Activated CD8-positive, alpha-beta memory T cell treated with anti-CD3 and anti-CD28 coated beads for 24 hours (primary cell): ENCODE results near the gene KCNJ12.
"Not testable (repeated sequence)": the region's sequence is repeated elsewhere in the genome, so short reads cannot be mapped to it uniquely, and the experiment has no call there.

ENCODE experiments used
- DNase-seq: peaks from one replicate; pipeline ENCODE4 v3.0.0-alpha.2; 2020

Gene KCNJ12

DNA sequence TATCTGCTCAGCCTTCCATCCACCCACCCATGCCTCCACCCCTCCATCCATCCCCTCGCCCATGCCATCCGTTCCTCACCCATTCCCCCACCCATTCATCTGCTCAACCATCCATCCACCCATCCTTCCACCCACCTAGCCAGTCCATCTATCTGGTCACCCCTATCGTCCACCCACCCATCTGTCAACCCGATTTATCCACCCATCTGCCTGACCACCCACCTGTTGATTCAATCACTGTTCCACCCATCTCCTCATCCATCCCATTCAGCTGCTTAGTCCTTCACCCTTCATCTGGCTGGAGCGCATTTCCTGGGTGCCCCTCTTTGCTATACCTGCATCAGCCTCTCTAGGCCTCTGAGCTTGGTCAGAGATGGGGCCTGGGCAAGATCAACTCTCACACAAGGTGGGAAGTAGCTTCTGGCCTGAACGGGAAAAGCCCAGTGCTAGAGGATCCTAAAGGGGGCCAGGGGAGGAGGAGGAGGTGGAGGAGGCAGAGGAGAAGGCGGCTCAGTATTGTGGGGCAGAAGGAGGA lies 32.7 kb downstream of the KCNJ12 start:
- DNase-seq: not testable (repeated sequence)

DNA sequence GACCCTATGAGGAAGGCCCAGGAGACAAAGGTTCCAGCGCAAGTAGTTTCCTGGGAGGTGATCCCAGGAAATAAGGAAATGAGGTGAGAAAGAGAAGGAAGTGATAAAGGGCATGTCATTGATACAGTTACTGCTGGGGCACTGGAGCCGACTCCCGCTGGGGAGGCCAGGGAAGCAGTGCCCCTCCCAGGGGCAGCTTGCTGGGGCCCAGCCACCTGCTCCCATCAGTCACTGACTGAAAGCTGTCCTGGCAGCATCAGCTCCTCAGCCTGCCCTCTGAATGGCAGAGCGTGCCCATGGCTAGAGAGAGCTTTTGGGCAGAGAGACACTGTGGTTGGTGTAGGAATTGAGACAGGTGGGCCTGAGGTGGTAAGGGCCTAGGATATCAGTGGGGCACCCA lies 33.2 kb downstream of the KCNJ12 start:
- not testable (repeated sequence) for DNase-seq

DNA sequence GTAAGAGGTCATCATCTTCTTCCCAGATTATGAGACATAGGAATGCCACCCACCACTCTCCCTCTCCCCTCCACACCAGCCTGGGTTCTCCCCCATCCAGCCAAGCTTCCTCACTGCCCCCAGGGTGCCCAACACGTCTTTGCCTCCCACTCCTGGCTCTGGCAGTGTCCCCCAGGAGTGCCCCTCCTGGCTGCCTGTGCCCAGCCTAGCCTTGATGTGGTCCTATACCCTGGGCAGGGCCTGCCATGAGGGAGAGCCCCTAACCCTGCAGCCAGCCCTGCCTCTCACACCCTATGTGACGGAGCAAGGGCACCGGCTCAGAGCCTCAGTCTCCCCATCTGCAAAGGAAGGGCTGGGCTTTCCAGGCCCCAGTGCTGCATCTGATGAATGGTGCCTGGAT lies 33.8 kb downstream of the KCNJ12 start:
- DNase-seq: not testable (repeated sequence)

DNA sequence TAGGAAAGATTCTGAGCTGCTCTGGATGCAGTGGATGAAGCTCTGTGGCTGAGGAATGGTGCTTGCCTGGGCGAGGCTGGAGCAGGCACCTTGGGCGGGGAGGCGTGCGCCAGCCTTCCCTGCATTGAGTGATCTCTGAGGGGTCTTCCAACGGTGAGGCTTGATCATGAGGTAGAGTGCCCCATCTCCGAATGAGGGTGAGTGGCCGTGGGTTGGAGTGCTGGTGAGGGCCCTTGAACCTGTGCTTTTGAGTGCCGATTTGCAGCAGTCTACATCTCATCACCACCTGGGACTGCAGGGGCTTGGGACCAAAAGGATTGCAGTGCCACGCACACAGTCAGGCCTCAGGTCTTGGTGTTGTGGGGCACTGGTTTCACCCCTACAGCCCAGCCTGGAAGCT lies 34.2 kb downstream of the KCNJ12 start:
- not testable (repeated sequence) for DNase-seq

DNA sequence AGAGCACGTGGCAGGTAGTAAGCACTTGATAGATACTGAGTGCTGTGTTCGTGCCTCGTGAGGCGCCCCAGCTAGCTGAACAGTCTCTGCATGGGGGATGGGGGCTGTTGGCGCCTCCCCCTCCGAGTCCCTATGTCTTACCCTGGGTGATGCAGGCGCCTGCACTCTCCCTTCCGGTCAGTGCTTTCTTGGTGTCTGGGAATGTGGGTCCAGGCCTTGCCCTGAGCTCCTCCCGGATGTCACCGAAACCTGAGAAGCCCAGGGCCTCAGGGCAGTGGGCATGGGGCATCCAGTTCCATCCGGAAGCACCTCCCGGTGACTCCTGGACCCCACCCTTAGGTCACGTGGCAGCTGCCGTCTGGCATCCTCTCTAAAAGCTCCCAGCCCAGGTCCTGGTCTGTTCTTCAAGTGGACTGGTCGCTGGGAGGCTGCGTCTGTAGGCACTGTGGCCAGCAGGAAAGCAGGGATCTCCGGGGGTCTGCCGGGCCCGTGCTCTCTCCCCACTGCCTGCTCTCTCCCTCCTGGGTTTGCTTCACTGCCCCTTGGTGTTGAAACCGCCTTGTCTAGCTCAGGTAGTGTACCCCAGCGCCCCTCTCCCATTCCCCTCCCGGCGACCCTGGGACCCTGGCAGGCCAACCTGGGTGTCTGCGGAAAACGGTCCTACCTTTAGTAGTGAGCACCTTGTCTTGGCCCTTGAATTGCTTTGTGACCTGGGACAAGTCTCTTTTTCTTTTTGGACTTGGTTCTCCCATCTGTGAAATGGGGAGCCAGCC lies 34.9 kb downstream of the KCNJ12 start:
- not testable (repeated sequence) for DNase-seq

DNA sequence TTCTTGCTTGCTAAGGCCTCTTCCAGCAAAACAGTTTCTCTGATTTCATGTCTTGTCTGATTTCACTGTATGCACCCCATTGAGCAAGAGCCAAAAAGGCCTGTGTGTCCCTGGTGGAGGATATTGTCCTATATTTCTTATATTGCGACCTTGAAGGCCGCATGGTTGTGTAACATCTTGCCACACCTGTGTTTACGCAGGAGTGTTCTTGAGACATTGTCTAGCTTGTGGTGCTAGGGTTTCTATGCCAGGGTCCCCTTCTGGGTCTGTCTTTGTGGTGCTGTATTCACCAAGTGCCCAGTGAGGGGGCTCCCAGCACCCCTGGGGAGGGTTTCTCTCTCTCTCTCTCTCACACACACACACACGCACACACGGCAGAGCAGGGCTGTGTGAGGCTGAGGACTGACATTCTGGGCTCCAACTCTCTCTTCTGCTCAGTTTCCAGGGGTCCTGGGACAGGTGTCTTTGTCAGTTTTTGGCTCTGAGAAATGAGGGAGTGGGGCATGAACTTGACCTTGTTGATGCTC lies 35.6 kb downstream of the KCNJ12 start:
- DNase-seq: not testable (repeated sequence)

DNA sequence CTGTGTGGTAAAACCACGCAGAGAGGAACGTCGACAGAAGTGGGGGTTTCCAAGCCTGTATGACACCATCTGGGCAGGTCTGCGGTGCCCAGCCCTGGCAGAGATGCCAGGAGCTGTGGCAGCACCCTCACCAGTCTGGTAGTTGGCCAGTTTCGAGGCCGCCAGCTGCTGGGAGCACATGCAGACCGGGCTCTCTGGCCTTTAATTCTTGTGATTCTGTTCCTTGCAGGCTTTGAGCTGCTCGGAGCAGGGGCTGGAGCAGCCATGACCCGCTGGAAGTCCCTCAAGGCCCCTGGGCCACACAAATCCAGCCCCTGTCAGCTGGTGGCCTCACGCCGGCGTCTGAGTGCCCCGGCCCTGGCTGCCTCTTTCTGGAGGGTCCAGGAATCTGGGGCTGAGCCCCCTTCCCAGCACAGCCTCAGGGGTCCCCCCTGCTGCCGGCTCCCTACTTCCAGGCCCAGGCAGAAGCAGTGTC lies 36.1 kb downstream of the KCNJ12 start:
- not testable (repeated sequence) for DNase-seq

DNA sequence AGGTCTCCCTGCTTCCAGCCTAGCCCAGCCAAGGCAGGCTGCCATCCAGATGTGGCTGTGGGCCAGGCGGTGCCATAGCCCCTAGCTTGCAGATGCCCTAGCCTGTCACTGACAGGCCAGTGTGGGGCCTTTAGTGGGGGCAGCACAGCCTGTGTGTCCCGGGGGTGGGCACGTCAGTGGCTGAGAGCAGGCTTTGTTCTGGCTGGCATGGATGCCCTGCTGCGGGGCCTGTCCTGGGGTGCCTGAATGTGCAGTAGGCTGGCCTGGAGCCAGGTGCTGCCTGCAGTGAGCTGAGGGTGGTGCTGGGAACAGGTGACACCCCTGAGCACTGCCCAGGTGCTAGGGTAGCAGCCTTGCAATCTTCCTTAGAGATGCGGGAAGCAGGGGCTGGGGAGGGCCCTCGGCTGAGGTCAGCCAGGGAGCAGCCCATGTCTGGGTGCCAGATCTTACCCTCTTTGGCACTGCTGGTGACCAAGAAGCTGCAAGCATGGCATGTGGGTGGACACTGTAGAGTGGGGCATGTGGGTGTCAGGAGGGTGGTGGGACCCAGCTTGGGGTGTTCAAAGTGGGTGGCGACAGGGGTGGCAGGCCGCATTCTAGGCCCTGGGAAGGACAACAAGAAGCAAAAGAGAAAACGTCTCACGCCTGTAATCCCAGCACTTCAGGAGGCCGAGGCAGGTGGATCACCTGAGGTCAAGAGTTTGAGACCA lies 37.6 kb downstream of the KCNJ12 start:
- DNase-seq: not testable (repeated sequence)

DNA sequence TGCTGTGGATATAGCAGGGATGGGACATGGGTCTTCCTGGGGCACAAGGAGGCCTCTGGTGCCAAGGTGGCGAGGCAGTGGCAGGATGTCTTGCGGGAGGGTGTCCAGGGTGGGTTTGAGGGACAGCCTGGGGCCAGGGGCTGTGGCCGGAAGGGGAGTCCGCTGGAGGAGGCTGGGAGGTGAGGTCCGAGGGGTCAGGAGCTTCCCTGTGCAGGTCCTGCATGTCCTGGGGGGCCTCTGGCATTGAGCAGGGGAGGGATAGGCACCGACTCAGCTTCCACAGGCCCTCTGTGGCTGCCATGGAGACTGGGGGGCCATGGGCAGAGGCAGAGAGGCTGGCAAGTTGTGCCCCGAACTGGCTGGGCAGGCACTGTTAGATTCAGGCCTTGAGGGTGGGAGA lies 38.5 kb downstream of the KCNJ12 start:
- not testable (repeated sequence) for DNase-seq

DNA sequence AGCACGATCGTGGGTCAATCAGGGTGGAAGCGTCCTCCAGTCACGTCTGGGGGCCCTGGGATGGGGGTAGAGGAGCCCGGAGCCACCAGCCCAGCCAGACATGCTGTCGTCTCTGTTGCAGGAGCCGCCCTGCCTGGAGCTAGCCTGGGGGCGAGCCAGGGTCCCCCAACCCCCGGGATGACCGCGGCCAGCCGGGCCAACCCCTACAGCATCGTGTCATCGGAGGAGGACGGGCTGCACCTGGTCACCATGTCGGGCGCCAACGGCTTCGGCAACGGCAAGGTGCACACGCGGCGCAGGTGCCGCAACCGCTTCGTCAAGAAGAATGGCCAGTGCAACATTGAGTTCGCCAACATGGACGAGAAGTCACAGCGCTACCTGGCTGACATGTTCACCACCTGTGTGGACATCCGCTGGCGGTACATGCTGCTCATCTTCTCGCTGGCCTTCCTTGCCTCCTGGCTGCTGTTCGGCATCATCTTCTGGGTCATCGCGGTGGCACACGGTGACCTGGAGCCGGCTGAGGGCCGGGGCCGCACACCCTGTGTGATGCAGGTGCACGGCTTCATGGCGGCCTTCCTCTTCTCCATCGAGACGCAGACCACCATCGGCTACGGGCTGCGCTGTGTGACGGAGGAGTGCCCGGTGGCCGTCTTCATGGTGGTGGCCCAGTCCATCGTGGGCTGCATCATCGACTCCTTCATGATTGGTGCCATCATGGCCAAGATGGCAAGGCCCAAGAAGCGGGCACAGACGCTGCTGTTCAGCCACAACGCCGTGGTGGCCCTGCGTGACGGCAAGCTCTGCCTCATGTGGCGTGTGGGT lies 39.2 kb downstream of the KCNJ12 start:
- not testable (repeated sequence) for DNase-seq

DNA sequence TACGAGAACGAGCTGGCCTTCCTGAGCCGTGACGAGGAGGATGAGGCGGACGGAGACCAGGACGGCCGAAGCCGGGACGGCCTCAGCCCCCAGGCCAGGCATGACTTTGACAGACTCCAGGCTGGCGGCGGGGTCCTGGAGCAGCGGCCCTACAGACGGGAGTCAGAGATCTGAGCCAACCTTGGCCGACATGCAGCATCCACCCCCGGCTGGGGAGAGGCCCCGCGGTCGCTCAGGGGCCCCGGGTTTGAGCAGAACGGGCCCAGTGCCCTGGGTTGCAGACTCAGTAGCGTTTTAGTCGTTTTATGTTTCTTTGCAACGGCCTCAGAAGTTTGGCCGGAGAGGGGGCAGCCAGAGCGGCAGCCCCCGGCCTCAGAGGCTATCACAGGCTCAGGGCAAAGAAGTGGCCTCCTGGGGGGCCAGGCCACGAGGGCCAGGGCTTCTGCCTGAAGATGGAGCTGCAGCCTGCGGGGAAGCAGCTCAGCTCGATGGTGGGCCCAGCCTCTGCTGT lies 40.4 kb downstream of the KCNJ12 start:
- not testable (repeated sequence) for DNase-seq

DNA sequence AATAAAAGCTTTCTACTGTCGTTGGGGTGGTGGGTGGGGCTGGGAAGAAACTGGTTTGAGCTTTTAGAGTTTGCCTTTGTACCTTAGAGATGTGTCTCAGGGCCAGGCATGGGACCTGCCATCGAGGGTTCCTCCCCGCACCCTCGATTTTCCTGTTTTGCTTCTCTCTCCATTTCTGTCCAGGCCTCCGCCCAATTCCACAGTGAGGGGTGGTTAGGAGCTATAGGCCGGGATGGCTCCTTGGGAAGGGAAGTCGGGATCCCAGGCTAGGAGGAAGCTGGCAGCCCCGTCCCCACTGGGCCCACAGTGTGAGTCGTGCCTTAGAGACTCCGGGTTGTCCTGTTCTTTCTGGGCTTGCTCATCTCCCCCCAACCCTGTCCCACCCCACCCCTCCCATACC lies 41.2 kb downstream of the KCNJ12 start:
- DNase-seq: not testable (repeated sequence)

DNA sequence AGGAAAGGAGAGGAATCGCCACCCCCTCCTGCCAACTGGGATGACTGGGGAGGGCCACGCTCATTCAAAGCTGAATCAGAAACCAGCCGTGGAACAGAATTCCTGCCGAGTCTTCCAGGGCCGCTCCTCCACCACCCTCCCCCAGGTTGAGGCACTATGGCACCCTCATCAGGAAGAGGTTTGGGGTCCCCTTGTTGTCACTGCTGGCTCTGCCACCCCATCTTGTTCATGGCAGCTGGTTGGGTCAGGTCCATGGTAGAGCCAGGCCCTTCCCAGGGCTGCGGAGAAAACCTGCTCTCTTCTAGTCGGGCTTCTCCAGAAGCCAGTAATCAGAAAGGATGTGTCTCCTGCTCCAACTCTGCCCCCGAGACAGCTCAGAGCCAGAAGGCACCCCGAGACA lies 41.8 kb downstream of the KCNJ12 start:
- no peak for DNase-seq

DNA sequence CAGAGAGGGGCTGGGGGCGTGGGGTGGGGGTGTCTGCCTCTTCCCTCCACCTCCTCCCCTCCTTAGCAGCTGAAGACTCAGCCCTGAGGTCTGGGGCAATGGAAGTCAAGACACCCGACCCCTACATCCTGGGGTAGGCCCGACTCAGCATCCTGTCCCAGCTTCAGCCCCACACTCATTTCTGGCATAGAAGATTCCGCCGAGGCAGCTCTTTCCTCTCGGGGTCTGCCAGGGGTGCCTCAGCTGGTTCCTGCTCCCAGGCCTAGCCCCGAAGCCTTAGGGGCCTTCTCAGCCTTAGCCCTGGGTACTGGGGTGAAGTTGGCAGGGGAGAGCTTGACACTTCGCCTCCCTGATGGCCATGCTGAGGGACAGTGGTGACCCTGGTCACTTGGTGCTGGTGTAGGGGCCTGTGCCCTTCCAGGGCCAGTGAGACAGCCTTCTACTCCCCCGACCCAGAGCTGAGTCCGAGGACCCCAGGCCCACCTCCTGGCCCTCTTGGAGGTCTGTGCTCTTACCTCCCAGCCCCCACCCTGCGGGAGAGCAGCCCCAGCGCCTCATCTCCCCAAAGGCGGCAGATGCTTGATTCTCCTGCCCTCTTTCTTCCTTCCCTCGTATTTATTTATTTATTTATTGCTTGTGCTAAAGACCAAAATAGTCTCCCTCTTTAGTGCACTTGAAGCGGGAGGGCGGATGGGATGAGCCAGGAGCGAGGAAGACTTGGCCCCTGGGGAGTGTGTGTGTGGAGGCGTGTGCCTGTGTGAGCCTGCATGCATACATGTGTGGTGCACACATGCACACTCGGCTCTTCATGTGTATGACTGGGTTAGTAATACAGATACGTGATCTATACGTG lies 42.5 kb downstream of the KCNJ12 start:
- DNase-seq: no peak

DNA sequence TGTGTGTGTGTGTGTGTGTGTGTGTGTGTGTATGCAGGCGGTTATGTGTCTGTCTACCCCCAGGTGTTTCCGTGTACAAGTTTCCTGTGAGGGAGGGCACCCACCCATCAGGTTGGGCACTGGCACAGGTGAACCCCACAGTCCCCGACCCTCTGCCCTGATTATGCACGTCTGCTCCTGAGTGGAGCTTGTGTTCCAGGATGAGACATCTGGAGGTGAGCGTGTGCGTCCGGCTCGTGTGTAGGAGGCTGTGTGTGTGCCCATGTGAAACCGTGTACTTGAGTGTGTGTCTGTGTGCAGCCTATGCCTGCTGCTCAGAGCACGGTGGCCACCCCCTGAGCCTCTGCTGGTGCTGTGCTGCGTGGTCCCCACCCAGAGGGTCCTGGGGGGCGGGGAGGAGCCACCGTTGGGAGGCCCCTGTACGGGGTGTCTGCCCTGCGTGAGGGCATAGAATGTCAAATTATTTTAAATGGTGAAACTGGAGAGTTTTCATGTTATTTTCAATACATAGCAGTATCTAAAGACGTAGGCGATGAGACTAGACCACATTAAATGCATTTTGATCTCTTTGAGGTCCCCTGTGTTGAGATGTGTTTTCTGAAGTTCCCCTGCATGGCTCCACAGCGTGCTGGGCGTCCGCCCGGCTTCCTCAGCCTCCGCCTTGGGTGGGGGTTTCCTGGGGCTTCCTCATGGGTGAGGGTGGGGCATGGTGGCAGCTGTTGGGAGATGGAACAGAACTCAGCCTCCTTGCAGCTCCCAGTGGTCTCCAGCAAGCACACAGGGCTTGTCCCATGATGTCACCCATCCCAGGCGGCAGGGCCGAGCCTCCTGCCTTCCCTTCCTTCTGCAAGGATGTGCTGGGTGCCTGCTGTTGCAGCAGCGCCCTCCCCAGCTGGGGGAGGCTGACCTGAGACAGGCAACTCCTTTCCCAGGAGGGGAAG lies 43.4 kb downstream of the KCNJ12 start:
- peak; percentile 77 for DNase-seq

DNA sequence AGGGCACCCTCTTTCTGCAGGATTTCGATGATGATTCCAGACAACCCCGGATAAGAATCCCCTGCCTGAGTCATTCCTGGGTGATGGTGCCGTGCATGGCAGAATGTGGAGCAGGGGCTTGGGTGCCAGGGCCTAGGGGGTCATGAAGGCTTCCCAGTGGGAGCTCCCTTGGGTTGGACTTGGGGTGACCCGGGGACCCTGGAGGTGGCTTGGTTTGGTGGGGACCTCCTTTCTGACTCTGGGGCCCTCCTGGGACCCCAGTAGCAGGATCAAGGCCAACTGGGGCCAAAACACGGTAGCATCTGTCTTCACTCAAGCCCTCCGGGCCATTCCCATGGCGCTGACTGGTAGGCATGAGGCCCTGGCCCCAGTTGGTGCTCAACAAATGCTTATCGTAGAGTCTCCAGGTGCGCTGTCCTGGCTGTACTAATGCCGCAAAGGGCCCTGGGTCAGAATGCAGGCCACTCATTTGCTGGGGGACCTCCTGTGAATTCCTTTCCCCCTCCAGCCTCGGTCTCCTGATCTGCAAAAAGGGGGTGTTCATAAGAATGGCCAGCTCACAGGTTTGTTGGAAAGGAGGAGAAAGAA lies 44.4 kb downstream of the KCNJ12 start:
- not testable (repeated sequence) for DNase-seq

DNA sequence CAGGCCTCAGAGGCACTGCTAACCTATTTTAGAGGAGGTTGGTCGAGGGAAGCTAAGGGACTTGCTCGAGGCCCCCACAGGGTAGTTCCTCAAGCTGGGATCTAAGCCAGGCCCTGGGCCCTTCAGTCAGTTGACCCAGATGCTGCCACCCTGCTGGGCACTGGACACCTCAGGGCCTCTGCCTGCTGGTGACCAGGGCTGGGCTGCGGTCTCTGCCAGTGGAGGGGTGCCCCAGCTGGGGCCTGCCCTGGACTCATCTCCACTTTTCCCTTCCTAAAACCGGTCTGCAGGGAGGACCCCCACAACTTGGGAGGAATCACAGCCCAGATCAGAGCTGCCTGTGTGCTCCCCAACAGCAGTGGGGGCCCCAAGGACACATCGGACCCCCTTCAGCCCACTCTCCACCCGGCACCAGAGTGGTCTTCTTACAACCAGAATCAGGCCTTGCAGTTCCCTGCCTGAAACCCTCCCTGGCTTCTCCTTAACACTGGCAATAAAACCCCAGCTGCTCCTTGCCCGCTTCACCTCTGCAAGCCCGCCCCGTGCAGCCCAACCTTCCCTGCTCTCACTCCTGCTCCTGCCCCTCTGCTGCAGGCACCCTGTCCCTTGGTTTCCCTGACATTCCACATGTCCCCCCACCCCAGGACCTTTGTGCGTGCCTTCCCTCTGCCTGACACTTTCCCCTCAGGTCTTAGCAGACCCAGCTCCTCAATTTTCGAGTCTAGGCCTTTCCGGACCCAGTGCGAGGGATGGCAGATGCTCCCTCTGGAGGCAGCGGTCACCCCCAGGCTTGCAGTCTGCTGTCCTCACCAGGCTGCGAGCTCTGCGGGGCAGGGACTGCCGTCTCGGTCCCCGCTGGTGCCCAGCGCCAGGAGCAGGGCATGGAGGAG lies 45.5 kb downstream of the KCNJ12 start:
- not testable (repeated sequence) for DNase-seq

DNA sequence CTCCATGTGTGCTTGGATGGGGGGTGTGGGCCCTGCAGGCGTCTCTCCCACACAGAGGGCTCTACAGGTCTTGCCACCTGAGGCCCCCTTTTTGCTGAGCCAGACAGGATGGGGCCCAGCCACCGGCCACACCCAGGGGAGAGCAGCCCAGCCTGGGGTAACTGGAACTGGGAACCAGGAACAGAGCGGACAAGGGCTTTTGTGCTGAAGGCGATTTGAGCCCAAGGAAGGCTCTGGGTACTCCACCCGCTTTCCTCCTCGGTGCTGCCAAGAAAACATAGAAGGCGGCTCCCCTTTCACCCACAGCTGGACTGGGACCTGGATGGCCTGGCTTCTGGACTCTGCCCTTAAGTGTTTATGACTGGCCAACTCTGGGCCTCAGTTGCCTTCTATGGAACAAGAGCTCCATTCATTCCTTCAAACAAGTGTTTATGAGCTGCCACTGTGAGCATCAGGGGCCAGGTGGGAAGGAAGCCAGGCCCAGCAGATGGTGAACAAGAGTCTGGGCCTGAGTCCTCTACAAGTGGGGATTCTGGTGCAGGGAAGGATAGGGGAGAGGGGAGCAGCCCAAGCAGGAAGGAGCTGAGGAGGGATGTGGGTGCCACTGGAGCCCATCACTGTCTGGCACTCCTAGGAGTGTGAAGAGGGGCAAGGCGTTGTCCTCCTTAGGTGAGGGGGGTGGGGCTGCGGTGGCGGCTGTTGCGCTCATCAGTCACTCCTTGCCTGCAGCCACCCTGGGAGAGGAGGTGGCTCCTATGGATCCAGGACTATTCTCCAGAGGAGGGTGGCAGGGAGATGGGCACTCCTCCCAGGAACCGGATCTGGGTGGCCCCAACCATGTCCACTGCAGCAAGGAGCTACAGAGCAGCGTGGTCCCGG lies 46.4 kb downstream of the KCNJ12 start:
- not testable (repeated sequence) for DNase-seq
